NCI-H146 treated with DMSO at 0.1 percent for 48 hours (cell line): ENCODE measurements around the gene CDK5RAP3.
"Not testable (repeated sequence)": the region's sequence is repeated elsewhere in the genome, so short reads cannot be mapped to it uniquely, and the experiment has no call there.

ENCODE experiments used
- DNase-seq: peaks from one replicate; lab custom pipeline; 2025; ENCODE audit not compliant: unreplicated experiment; lab: John Stamatoyannopoulos, UW

Gene CDK5RAP3

DNA sequence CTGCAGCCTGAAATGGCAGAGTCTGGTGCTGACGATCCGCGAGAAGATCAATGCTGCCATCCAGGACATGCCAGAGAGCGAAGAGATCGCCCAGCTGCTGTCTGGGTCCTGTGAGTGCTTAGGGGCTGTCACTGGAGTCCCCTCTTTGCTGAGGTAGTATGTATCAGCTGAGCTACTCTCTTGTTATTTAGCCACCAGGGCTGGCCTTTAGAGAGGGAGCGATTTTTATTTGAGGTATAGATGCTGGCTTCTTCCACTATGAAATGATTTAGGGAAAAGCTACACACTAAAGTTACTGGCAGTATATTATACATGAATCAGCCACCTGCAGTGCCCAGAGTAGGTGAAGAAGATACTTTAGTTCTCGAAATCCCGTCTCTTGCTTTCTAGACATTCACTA is 2.6 kb downstream of the CDK5RAP3 start:
- no peak for DNase-seq

GRCh38 chr17:47975189-47975822 is 4.4 kb downstream of the CDK5RAP3 start:
- DNase-seq: no peak

DNA sequence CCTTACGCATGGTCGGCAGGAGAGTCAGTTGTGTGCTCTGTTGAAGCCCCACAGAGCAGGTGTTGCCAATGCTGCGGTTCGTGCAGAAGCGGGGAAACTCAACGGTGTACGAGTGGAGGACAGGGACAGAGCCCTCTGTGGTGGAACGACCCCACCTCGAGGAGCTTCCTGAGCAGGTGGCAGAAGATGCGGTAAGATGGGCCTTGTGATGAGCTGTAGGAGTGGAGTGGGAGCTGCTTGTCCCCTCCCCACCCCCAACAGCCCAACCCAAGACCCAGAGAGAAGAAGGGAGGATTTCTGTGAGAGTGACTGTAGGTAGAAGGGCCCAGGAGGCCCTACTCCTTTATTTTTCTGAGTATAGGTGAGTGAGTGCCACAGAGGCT is 4.9 kb downstream of the CDK5RAP3 start:
- DNase-seq: no peak

DNA sequence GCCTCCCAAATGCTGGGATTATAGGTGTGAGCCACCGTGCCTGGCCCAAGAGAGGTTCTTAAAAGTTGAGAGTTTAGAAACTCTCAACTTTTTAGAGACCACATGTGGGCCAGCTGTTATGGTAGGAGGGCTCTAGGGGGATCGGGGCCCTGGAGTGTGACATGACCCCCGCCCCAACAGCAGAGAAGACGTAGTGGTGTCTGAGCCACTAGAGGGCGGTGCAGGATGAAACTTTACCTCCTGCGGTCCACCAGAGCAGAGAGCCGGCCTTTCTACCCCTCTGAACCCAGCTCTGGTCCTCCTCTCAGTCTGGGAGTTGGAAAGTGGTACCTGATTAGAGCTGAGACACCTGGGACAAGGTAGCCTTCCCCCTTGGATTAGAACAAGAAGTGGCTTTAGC is 7.4 kb downstream of the CDK5RAP3 start:
- peak; percentile 8 for DNase-seq

GRCh38 chr17:47980541-47980940 is 9.6 kb downstream of the CDK5RAP3 start:
- peak; percentile 19 for DNase-seq

DNA sequence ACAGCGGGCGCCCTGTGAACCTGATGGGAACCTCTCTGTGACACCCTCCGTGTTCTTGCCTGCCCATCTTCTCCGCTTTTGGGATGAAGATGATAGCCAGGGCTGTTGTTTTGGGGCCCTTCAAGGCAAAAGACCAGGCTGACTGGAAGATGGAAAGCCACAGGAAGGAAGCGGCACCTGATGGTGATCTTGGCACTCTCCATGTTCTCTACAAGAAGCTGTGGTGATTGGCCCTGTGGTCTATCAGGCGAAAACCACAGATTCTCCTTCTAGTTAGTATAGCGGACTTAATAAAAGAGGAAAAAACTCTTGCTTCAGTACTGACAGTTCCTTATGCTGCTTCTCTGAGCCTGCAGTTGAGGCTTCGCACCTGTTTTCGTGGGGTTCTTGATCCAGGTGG is 10.5 kb downstream of the CDK5RAP3 start:
- DNase-seq: no peak

DNA sequence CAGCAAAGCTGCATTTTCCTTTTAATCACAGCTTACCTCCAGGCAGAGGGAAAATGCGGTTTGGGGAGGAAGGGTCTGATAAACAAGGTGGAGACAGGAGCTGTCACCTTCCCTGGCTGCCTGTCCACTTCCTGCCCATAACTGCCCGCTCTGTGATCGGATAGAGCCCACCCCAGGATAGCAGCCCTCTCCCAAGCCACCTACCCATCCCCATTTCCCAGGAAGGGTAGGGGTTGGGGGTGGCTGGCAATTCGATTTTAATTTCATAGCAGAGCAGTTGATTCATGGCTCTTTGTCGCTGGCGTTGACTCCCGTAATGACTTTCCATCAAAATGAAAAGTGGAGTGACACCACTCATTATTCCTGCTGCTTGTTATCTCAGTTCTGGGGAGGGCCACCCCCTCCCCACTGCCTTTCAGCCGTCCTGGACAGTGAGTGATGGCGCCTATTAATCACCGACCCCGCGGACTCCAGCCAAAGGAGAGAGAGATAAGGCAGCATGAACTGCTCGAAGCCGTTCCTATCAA is 11.2 kb downstream of the CDK5RAP3 start:
- DNase-seq: no peak

- no peak for DNase-seq
Observed at GRCh38 chr17:47982645-47983390, 11.9 kb downstream of the CDK5RAP3 start.

DNA sequence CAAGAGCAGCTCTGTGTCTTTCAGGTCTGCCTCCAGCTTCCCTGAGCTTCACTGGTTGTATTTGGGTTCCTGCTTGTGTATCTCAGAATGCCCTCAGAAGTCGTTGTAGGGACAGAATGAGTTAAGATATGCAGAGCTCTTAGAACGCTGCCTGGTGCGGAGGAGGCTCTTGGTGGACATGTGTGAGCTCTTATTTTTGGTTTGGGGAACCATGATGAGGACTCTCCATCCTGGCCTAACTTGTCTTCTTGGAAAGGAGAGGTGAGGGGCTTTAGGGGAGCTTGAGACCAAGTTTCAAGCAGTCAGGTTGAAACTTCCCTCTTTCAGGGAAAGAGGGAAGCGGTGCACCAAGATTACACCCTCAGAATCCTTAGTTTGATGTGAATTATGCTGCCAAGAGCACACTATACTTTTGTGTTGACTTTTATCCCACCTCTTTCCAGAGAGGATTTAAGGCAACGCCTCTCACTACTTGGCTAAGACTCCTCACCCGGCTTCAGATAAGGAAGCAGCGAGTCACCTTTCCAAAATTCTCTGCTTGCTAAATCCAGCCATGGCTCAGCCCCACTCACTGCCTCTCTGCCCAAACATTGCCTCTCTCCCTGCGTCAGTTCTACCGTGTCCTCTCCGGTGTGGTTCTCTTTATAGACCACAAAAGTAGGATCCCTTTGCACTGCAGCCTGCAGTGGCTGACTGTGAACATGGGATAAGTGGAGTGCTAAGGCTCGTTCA is 12.7 kb downstream of the CDK5RAP3 start:
- no peak for DNase-seq

DNA sequence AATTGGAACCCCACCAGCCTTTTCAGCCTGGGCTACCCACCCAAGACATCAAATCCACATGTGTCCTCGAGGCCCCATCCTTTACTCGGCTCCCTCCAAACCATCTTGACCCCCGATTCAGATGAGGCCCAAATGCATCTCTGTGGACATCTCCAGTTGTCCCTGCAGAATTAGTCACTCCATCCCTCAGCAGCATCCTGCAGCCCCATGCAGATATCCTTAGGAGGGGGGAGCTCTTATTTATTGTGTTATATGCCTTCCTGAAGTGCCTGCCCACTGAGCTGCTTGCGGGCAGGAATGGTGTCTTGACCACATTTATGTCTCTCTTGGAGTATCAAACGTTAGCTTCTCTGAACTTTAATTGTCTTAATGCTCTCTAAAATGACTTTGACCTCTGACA is 15.6 kb downstream of the CDK5RAP3 start:
- no peak for DNase-seq

GRCh38 chr17:47987240-47987835 is 16.4 kb downstream of the CDK5RAP3 start:
- DNase-seq: peak; percentile 68

GRCh38 chr17:47988445-47988844 is 17.5 kb downstream of the CDK5RAP3 start:
- DNase-seq: not testable (repeated sequence)

DNA sequence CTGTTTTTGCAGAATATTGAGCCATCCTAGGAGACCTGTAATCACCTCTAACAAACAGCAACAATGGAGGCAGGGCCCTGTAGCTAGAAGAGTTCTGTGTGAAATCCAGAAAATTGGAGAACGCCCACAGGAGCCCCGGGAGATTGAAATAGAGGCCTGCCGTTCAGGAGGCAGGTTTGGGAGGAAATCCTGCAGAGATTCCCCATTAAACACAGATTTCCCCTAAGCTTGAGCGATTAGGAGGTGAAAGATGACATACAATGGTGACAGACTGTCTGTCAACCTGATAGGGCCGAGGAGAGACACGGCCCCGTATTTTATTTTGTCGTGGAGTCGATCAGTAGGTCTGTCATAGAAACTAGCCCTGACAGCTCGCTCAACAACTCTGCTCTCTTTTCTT is 18.2 kb downstream of the CDK5RAP3 start:
- DNase-seq: no peak

- no peak for DNase-seq
Observed at GRCh38 chr17:47989700-47990099, 18.8 kb downstream of the CDK5RAP3 start.

- peak; percentile 61 for DNase-seq
Observed at GRCh38 chr17:47990962-47991731, 20.2 kb downstream of the CDK5RAP3 start.

DNA sequence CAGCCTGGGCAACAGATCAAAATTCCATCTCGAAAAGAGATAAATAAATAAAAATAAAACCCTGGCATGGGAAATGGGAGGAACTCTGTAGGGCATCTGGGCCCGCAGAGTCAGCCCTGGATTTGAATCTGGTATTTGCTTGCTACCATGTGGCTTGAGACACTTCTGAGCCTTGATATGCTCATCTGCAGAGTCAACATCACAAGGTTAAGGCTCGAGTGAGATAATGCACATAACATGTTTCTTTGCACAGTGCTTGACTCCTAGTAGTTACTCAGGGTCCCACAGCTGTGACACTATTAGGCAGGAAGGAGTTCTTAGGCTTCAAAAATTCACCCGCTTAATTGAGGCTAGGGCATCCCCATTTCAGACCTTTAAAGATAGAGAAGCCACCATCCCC is 21.3 kb downstream of the CDK5RAP3 start:
- DNase-seq: no peak

GRCh38 chr17:47993031-47993564 is 22.2 kb downstream of the CDK5RAP3 start:
- DNase-seq: no peak

GRCh38 chr17:47993964-47994363 is 23.1 kb downstream of the CDK5RAP3 start:
- DNase-seq: no peak

DNA sequence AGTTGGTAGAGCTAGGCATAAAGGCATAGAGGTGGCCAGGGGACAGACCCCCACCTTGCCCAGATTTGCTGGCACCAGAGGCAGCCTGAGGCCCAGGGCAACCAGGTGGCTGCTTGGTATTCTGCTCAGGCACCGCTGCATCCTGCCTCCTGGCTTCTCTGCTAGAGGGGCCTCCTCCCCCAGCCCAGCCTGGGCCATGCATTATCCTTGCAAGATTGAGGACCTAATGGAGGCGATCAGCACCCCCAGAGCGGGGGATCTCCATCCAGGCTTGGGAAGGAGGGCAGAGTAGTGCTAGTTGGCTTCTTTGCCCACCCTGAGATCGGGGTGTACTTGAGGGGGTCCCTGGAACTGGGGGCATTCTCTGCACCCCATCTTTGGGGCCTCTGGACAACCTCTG is 23.8 kb downstream of the CDK5RAP3 start:
- no peak for DNase-seq

GRCh38 chr17:47995241-47995935 is 24.5 kb downstream of the CDK5RAP3 start:
- no peak for DNase-seq
